ENCODE measurements around the gene RNGTT. TPM values are rescaled to one million over a fixed set of nuclear protein-coding genes. Genes with fewer than 3 reads are reported as not detected.

The RNGTT gene
- total and polyA plus RNA-seq, 2 experiments from 2014 or later: 7.4 to 15.6 TPM

DNA sequence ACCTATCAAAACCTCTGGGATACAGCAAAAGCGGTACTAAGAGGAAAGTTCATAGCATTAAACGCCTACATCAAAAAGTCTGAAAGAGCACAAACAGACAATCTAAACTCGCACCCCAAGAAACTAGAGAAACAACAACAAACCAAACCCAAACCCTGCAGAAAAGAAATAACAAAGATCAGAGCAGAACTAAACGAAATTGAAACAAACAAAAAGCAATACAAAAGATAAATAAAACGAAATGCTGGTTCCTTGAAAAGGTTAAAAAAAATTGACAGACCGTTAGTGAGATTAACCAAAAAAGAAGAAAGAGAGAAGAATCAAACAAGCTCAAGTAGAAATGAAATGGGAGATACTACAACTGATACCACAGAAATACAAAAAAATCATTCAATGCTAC is 302.3 kb downstream of the RNGTT start:
- Histone ChIP-seq H3K9me3 (ENCODE audit: low read depth) (no peaks in the 10 kb centered on the region), H3K9me2 (replicated peaks; ENCODE audit: insufficient read depth) (no peaks in the 10 kb centered on the region), H3K4me3 (no peak overlapping the region), H2AFZ (no peak overlapping the region), H3K36me3 (replicated peaks; ENCODE audit: insufficient read depth, low read depth) (no peaks in the 10 kb centered on the region), H3K4me2 (no peak overlapping the region), H3K27ac (no peak overlapping the region), H3K27me3 (no peaks in the 10 kb centered on the region), H3K4me1 (ENCODE audit: insufficient read depth) (no peaks in the 10 kb centered on the region), H3K79me2 (no peaks in the 10 kb centered on the region), H4K20me1 (ENCODE audit: insufficient read depth, poor library complexity, severe bottlenecking) (no peaks in the 10 kb centered on the region)
- TF ChIP-seq EZH2phosphoT487 (IDR thresholded peaks at IDR 0.05; ENCODE audit: low read depth, severe bottlenecking, unreplicated experiment): no peak
- TF ChIP-seq, protein P1, sequence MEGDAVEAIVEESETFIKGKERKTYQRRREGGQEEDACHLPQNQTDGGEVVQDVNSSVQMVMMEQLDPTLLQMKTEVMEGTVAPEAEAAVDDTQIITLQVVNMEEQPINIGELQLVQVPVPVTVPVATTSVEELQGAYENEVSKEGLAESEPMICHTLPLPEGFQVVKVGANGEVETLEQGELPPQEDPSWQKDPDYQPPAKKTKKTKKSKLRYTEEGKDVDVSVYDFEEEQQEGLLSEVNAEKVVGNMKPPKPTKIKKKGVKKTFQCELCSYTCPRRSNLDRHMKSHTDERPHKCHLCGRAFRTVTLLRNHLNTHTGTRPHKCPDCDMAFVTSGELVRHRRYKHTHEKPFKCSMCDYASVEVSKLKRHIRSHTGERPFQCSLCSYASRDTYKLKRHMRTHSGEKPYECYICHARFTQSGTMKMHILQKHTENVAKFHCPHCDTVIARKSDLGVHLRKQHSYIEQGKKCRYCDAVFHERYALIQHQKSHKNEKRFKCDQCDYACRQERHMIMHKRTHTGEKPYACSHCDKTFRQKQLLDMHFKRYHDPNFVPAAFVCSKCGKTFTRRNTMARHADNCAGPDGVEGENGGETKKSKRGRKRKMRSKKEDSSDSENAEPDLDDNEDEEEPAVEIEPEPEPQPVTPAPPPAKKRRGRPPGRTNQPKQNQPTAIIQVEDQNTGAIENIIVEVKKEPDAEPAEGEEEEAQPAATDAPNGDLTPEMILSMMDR (IDR thresholded peaks at IDR 0.05; ENCODE audit: poor library complexity): no peak
- TF ChIP-seq EZH2 (IDR thresholded peaks at IDR 0.05; ENCODE audit: borderline replicate concordance): no peak
- DNase-seq (ENCODE audit: low spot score): no peak
- WGBS (ENCODE audit: low lambda C conversion rate, missing lambda C conversion rate): 96% methylated on average over 6 of the region's 6 CpGs

DNA sequence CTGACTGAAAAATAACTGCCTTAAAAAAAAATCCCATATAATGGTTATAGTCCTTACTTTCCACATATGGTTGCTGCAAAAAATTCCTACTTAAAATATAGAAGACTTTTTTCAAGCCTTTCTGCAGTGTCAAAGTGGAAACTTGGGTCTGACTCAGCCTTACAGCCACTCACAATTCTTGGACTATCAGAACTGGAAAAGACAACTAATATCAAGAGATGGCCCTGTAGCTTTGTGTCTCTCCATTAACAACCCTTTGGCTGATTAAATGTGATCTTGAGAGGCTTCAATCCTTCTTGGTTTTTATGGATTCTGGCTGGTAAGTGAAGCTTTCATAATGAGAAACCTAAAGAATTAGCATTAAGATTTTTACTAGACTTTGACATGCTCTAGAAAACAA is 307.8 kb downstream of the RNGTT start:
- Histone ChIP-seq H3K4me2 (no peak overlapping the region), H3K79me2 (no peaks in the 10 kb centered on the region), H4K20me1 (ENCODE audit: insufficient read depth, poor library complexity, severe bottlenecking) (no peaks in the 10 kb centered on the region), H3K27ac (no peak overlapping the region), H2AFZ (no peak overlapping the region), H3K36me3 (replicated peaks; ENCODE audit: insufficient read depth, low read depth) (no peaks in the 10 kb centered on the region), H3K9me2 (replicated peaks; ENCODE audit: insufficient read depth) (no peaks in the 10 kb centered on the region), H3K9me3 (ENCODE audit: low read depth) (no peaks in the 10 kb centered on the region), H3K27me3 (no peaks in the 10 kb centered on the region), H3K4me3 (no peak overlapping the region), H3K4me1 (ENCODE audit: insufficient read depth) (no peaks in the 10 kb centered on the region)
- TF ChIP-seq, protein P1 (IDR thresholded peaks at IDR 0.05; ENCODE audit: poor library complexity): no peak
- no peak for TF ChIP-seq EZH2 (IDR thresholded peaks at IDR 0.05; ENCODE audit: borderline replicate concordance)
- no peak for TF ChIP-seq EZH2phosphoT487 (IDR thresholded peaks at IDR 0.05; ENCODE audit: low read depth, severe bottlenecking, unreplicated experiment)
- DNase-seq (ENCODE audit: low spot score): no peak

DNA sequence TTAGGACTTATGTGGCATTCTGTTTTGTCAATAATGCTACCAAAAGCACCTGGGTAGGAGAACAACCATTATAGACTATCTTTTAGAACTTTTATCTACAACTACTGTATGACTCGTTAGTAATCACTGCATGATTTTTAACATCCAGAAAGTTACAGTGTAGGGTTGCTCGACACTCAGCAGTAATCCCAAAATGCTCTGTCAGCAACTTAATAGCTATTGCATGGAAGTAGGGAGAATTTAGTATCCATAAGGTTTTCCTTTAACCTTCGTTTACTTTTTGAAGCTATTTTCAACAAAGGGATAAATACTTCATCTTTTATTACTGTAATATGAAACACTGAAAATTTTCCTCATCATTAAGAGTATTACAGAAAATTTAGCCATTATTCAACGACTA is 309.5 kb downstream of the RNGTT start:
- WGBS (ENCODE audit: low lambda C conversion rate, missing lambda C conversion rate): 60% methylated on average over 4 of the region's 4 CpGs

More for the DNA sequence above, 309.5 kb downstream of the RNGTT start:
- no peak for DNase-seq (ENCODE audit: low spot score)
- Histone ChIP-seq H3K27me3 (no peaks in the 10 kb centered on the region), H3K4me1 (ENCODE audit: insufficient read depth) (no peaks in the 10 kb centered on the region), H3K27ac (no peak overlapping the region), H3K79me2 (no peaks in the 10 kb centered on the region), H4K20me1 (ENCODE audit: insufficient read depth, poor library complexity, severe bottlenecking) (no peaks in the 10 kb centered on the region), H3K9me2 (replicated peaks; ENCODE audit: insufficient read depth) (no peaks in the 10 kb centered on the region), H2AFZ (no peak overlapping the region), H3K4me3 (no peak overlapping the region), H3K9me3 (ENCODE audit: low read depth) (no peaks in the 10 kb centered on the region), H3K36me3 (replicated peaks; ENCODE audit: insufficient read depth, low read depth) (no peaks in the 10 kb centered on the region), H3K4me2 (no peak overlapping the region)
- TF ChIP-seq, protein P1 (IDR thresholded peaks at IDR 0.05; ENCODE audit: poor library complexity): no peak
- TF ChIP-seq EZH2 (IDR thresholded peaks at IDR 0.05; ENCODE audit: borderline replicate concordance) (no peak), EZH2phosphoT487 (IDR thresholded peaks at IDR 0.05; ENCODE audit: low read depth, severe bottlenecking, unreplicated experiment) (no peak)

Measured in hepatocyte (in vitro differentiated cells).